Measurements from ENCODE around the gene CREB3.
A peak's percentile ranks its signal among the peaks of the same experiment; 100 is the strongest.

Gene CREB3

GRCh38 chr9:35732185-35732799 is at the start of gene CREB3, which contains the start of gene TLN1:
Gene CREB3, plus strand, starts transcription at chr9:35732666. Its CDS starts 107 bp downstream, at chr9:35732773.
Gene TLN1, minus strand, starts transcription at chr9:35732195. Its CDS starts 6,501 bp downstream, at chr9:35725694.
- no peaks in the 10 kb centered on the region for H3K9me2 ChIP-seq (replicated peaks; ENCODE audit: control insufficient read depth, low read length)
- H4K20me1 ChIP-seq (ENCODE audit: control insufficient read depth, insufficient read depth, low read depth, low read length), result peaks cover 30% of the 10 kb centered on the region
- peaks cover 58% of the 10 kb centered on the region for H3K79me2 ChIP-seq (ENCODE audit: control insufficient read depth, low read length)
- TF ChIP-seq CTCF (IDR thresholded peaks at IDR 0.05; ENCODE audit: low read depth, low read length, poor library complexity, severe bottlenecking), result peak; percentile 41
- TF ChIP-seq EZH2phosphoT487 (IDR thresholded peaks at IDR 0.05; ENCODE audit: borderline replicate concordance, low read length), result no peak
- H3K36me3 ChIP-seq (ENCODE audit: control insufficient read depth, low read length), result peaks cover 44% of the 10 kb centered on the region
- peak within 1 kb of the TSS; percentile 84 for H3K4me3 ChIP-seq (ENCODE audit: low read length)
- H3K4me1 ChIP-seq (ENCODE audit: control insufficient read depth, low read length), result peaks cover 58% of the 10 kb centered on the region
- H3F3A ChIP-seq (ENCODE audit: control insufficient read depth, insufficient read depth), result peaks cover 19% of the 10 kb centered on the region
- no peaks in the 10 kb centered on the region for H3K9me3 ChIP-seq (ENCODE audit: control insufficient read depth, insufficient read depth, low read length)
- H3K27me3 ChIP-seq (ENCODE audit: control insufficient read depth, low read length), result no peaks in the 10 kb centered on the region
- peak within 1 kb of the TSS; percentile 72 for H3K27ac ChIP-seq (ENCODE audit: low read depth, low read length)
- peak within 1 kb of the TSS; percentile 94 for H3K4me2 ChIP-seq (ENCODE audit: low read length)

GRCh38 chr9:35683323-35683722 is 49.1 kb upstream of the CREB3 start:
- Histone ChIP-seq H3K79me2 (ENCODE audit: control insufficient read depth, low read length) (no peaks in the 10 kb centered on the region), H4K20me1 (ENCODE audit: control insufficient read depth, insufficient read depth, low read depth, low read length) (no peaks in the 10 kb centered on the region), H3K4me1 (ENCODE audit: control insufficient read depth, low read length) (peaks cover 42% of the 10 kb centered on the region), H3K9me2 (replicated peaks; ENCODE audit: control insufficient read depth, low read length) (no peaks in the 10 kb centered on the region), H3K4me3 (ENCODE audit: low read length) (no peak overlapping the region), H3K36me3 (ENCODE audit: control insufficient read depth, low read length) (no peaks in the 10 kb centered on the region), H3F3A (ENCODE audit: control insufficient read depth, insufficient read depth) (no peaks in the 10 kb centered on the region), H3K9me3 (ENCODE audit: control insufficient read depth, insufficient read depth, low read length) (no peaks in the 10 kb centered on the region), H3K27me3 (ENCODE audit: control insufficient read depth, low read length) (no peaks in the 10 kb centered on the region), H3K4me2 (ENCODE audit: low read length) (no peak overlapping the region), H3K27ac (ENCODE audit: low read depth, low read length) (no peak overlapping the region)
- TF ChIP-seq EZH2phosphoT487 (IDR thresholded peaks at IDR 0.05; ENCODE audit: borderline replicate concordance, low read length) (no peak), CTCF (IDR thresholded peaks at IDR 0.05; ENCODE audit: low read depth, low read length, poor library complexity, severe bottlenecking) (no peak)

- no peaks in the 10 kb centered on the region for H3K79me2 ChIP-seq (ENCODE audit: control insufficient read depth, low read length)
- no peaks in the 10 kb centered on the region for H4K20me1 ChIP-seq (ENCODE audit: control insufficient read depth, insufficient read depth, low read depth, low read length)
- no peaks in the 10 kb centered on the region for H3K27me3 ChIP-seq (ENCODE audit: control insufficient read depth, low read length)
- no peak for TF ChIP-seq CTCF (IDR thresholded peaks at IDR 0.05; ENCODE audit: low read depth, low read length, poor library complexity, severe bottlenecking)
- TF ChIP-seq EZH2phosphoT487 (IDR thresholded peaks at IDR 0.05; ENCODE audit: borderline replicate concordance, low read length), result no peak
- no peaks in the 10 kb centered on the region for H3F3A ChIP-seq (ENCODE audit: control insufficient read depth, insufficient read depth)
- H3K4me1 ChIP-seq (ENCODE audit: control insufficient read depth, low read length), result peaks cover 53% of the 10 kb centered on the region
- no peak overlapping the region for H3K27ac ChIP-seq (ENCODE audit: low read depth, low read length)
- no peaks in the 10 kb centered on the region for H3K9me2 ChIP-seq (replicated peaks; ENCODE audit: control insufficient read depth, low read length)
- H3K9me3 ChIP-seq (ENCODE audit: control insufficient read depth, insufficient read depth, low read length), result no peaks in the 10 kb centered on the region
- no peak overlapping the region for H3K4me2 ChIP-seq (ENCODE audit: low read length)
- no peak overlapping the region for H3K4me3 ChIP-seq (ENCODE audit: low read length)
- no peaks in the 10 kb centered on the region for H3K36me3 ChIP-seq (ENCODE audit: control insufficient read depth, low read length)
These were observed 47.5 kb upstream of the CREB3 start for GRCh38 chr9:35684921-35685320.
